H1 (cell line): ENCODE data around the gene NDUFAF3. TPM values are rescaled to one million over a fixed set of nuclear protein-coding genes. Genes with fewer than 3 reads are reported as not detected.
"Not testable (repeated sequence)": the region's sequence is repeated elsewhere in the genome, so short reads cannot be mapped to it uniquely, and the experiment has no call there.

Source experiments
- CTCF ChIA-PET: fragments of 300-600 bp; sonication (Branson Sonifier 250); formaldehyde crosslinking; loops from one replicate; lab custom pipeline; 2021; ENCODE audit not compliant: partially characterized antibody; lab: Charles Lee
- POLR2A ChIA-PET: fragments of 300-600 bp; sonication (Branson Sonifier 250); formaldehyde crosslinking; loops from one replicate; lab custom pipeline; 2021; ENCODE audit warnings: inconsistent platforms; ENCODE audit not compliant: partially characterized antibody; lab: Charles Lee
- DNase-seq, 2 experiments: peaks; one replicate each; pipeline versions ENCODE4 v3.0.0 to v3.0.0-alpha.2; 2010 to 2022; ENCODE audit warnings: low spot score in 2 of 2, low read depth in 1 of 2, mixed read lengths in 1 of 2
- FAIRE-seq: peaks from 2 replicates; lab custom pipeline; 2011; peaks lifted over from hg19 to GRCh38; lab: Jason Lieb, UNC
- H2AFZ ChIP-seq: 2 replicates; pipeline ENCODE4 v1.8.1; 2012; ENCODE audit warnings: low read length, inconsistent platforms
- H2AK5ac ChIP-seq: 2 replicates; pipeline ENCODE4 v1.6.1; 2013; ENCODE audit warnings: low read depth, low read length
- H2BK120ac ChIP-seq: replicated peaks from 2 replicates; pipeline ENCODE3; 2013; ENCODE audit warnings: low read depth, low read length, inconsistent platforms
- H2BK12ac ChIP-seq: 2 replicates; pipeline ENCODE4 v1.6.1; 2013; ENCODE audit warnings: low read depth, low read length
- H2BK15ac ChIP-seq: 2 replicates; pipeline ENCODE4 v1.6.1; 2013; ENCODE audit warnings: low read length
- H2BK20ac ChIP-seq: 2 replicates; pipeline ENCODE4 v1.6.1; 2013; ENCODE audit warnings: low read length
- H2BK5ac ChIP-seq: 2 replicates; pipeline ENCODE4 v1.6.1; 2013; ENCODE audit warnings: low read depth, low read length
- H3K14ac ChIP-seq: 2 replicates; pipeline ENCODE4 v1.6.1; 2013; ENCODE audit warnings: inconsistent platforms; ENCODE audit not compliant: insufficient read length
- H3K18ac ChIP-seq: 2 replicates; pipeline ENCODE4 v1.6.1; 2013; ENCODE audit warnings: low read length; ENCODE audit errors: extremely low read depth
- H3K23ac ChIP-seq: 2 replicates; pipeline ENCODE4 v1.6.1; 2013; ENCODE audit warnings: inconsistent platforms; ENCODE audit not compliant: insufficient read length
- H3K23me2 ChIP-seq: 2 replicates; pipeline ENCODE4 v1.6.1; 2013; ENCODE audit warnings: low read depth, low read length
- H3K27ac ChIP-seq: 2 replicates; pipeline ENCODE4 v1.6.1; 2011; ENCODE audit warnings: low read depth, low read length, inconsistent platforms
- H3K27me3 ChIP-seq, 4 experiments: replicated peaks in 1 of 4; 1 replicate in 1 of 4; 2 replicates in 3 of 4; pipeline versions ENCODE4 v1.6.1 to v1.8.1; 2011 to 2013; ENCODE audit warnings: low read length in 3 of 4, mild to moderate bottlenecking in 3 of 4, inconsistent platforms in 2 of 4, mixed read lengths in 2 of 4, moderate library complexity in 1 of 4; ENCODE audit not compliant: control insufficient read depth in 3 of 4, insufficient read depth in 3 of 4; ENCODE audit errors: extremely low read depth in 1 of 4
- H3K36me3 ChIP-seq, 4 experiments: 2 replicates each; pipeline versions ENCODE4 v1.6.1 to v1.8.1; 2011 to 2013; ENCODE audit warnings: mild to moderate bottlenecking in 4 of 4, low read length in 3 of 4, moderate library complexity in 2 of 4, control low read depth in 1 of 4, inconsistent platforms in 1 of 4; ENCODE audit not compliant: insufficient read depth in 4 of 4, control insufficient read depth in 2 of 4
- H3K4ac ChIP-seq: replicated peaks from 2 replicates; pipeline ENCODE3; 2013; ENCODE audit warnings: low read length, low read depth, mixed read lengths, inconsistent platforms; ENCODE audit not compliant: insufficient read length
- H3K4me1 ChIP-seq, 4 experiments: replicated peaks in 1 of 4; 1 replicate in 1 of 4; 2 replicates in 3 of 4; pipeline versions ENCODE4 v1.6.1 to v1.8.1; 2011 to 2013; ENCODE audit warnings: low read length in 3 of 4, inconsistent platforms in 2 of 4, mixed read lengths in 1 of 4; ENCODE audit not compliant: insufficient read depth in 4 of 4, control insufficient read depth in 3 of 4
- H3K4me2 ChIP-seq, 2 experiments: 2 replicates each; pipeline versions ENCODE4 v1.6.1 to v1.8.1; 2011 to 2013; ENCODE audit warnings: low read depth in 2 of 2, low read length in 2 of 2, control low read depth in 1 of 2, inconsistent platforms in 1 of 2, mild to moderate bottlenecking in 1 of 2; ENCODE audit not compliant: insufficient read depth in 1 of 2
- H3K4me3 ChIP-seq, 4 experiments: fragments of 200-600, 300-600 bp in 1 of 4; sonication (generic), shearing (Covaris generic), sonication (Bioruptor Twin) in 1 of 4; 2 replicates each; pipeline versions ENCODE4 v1.5.1 to v1.8.1; 2011 to 2016; ENCODE audit warnings: low read length in 4 of 4, low read depth in 3 of 4, control low read depth in 2 of 4, inconsistent platforms in 2 of 4, mild to moderate bottlenecking in 2 of 4, mixed read lengths in 1 of 4, moderate library complexity in 1 of 4; ENCODE audit not compliant: insufficient read depth in 2 of 4; ENCODE audit errors: extremely low read depth in 1 of 4
- H3K56ac ChIP-seq: replicated peaks from 2 replicates; pipeline ENCODE3; 2013; ENCODE audit warnings: low read depth, mild to moderate bottlenecking, mixed read lengths, low read length, inconsistent platforms; ENCODE audit not compliant: insufficient read length
- H3K79me1 ChIP-seq: 2 replicates; pipeline ENCODE4 v1.6.1; 2013; ENCODE audit warnings: low read depth, low read length, control low read depth
- H3K79me2 ChIP-seq, 2 experiments: 2 replicates each; pipeline versions ENCODE4 v1.6.1 to v1.8.1; 2012 to 2013; ENCODE audit warnings: low read length in 2 of 2, mild to moderate bottlenecking in 2 of 2, inconsistent platforms in 1 of 2; ENCODE audit not compliant: insufficient read depth in 2 of 2, control insufficient read depth in 1 of 2
- H3K9ac ChIP-seq, 4 experiments: replicated peaks in 1 of 4; 1 replicate in 1 of 4; 2 replicates in 3 of 4; pipeline versions ENCODE4 v1.6.1 to v1.8.1; 2011 to 2013; ENCODE audit warnings: low read depth in 3 of 4, low read length in 3 of 4, control low read depth in 2 of 4, mild to moderate bottlenecking in 2 of 4, moderate library complexity in 2 of 4, inconsistent platforms in 1 of 4; ENCODE audit errors: extremely low read depth in 1 of 4
- H3K9me3 ChIP-seq, 2 experiments: 2 replicates each; pipeline versions ENCODE4 v1.6.1 to v1.8.1; 2012 to 2013; ENCODE audit warnings: mild to moderate bottlenecking in 2 of 2, moderate library complexity in 2 of 2, control low read depth in 1 of 2, inconsistent platforms in 1 of 2, low read depth in 1 of 2, low read length in 1 of 2, mixed read lengths in 1 of 2; ENCODE audit not compliant: insufficient read depth in 2 of 2
- H4K20me1 ChIP-seq, 2 experiments: replicated peaks in 1 of 2; 2 replicates each; pipeline versions ENCODE3 to v1.8.1; 2011 to 2013; ENCODE audit warnings: inconsistent platforms in 2 of 2, low read length in 2 of 2, mild to moderate bottlenecking in 1 of 2; ENCODE audit not compliant: insufficient read depth in 2 of 2, control insufficient read depth in 1 of 2
- H4K5ac ChIP-seq: 2 replicates; pipeline ENCODE4 v1.6.1; 2013; ENCODE audit warnings: low read length, low read depth, mixed read lengths, inconsistent platforms; ENCODE audit not compliant: insufficient read length
- H4K8ac ChIP-seq: 2 replicates; pipeline ENCODE4 v1.8.0; 2013; ENCODE audit warnings: mild to moderate bottlenecking, moderate library complexity, low read length, inconsistent platforms; ENCODE audit not compliant: insufficient read depth; ENCODE audit errors: extremely low read depth
- H4K91ac ChIP-seq: replicated peaks from 2 replicates; pipeline ENCODE3; 2013; ENCODE audit warnings: low read length, mixed read lengths, inconsistent platforms; ENCODE audit not compliant: insufficient read length
- ATF2 ChIP-seq: IDR thresholded peaks from 2 replicates; pipeline ENCODE4 v1.6.1; 2012; ENCODE audit warnings: low read length, inconsistent platforms
- EGR1 ChIP-seq: IDR thresholded peaks from 2 replicates; pipeline ENCODE4 v1.6.1; 2011; ENCODE audit warnings: low read depth, low read length, borderline replicate concordance
- KDM5A ChIP-seq: fragments of 200-600 bp; IDR thresholded peaks from 2 replicates; pipeline ENCODE4 v1.7.1; 2012; ENCODE audit warnings: mild to moderate bottlenecking, low read length, inconsistent platforms, mixed read lengths
- RBBP5 ChIP-seq: IDR thresholded peaks from 2 replicates; pipeline ENCODE4 v1.7.1; 2012; ENCODE audit warnings: low read depth, mild to moderate bottlenecking, inconsistent platforms, low read length, moderate library complexity, borderline replicate concordance
- SIX5 ChIP-seq: IDR thresholded peaks from 2 replicates; pipeline ENCODE4 v1.6.1; 2011; ENCODE audit warnings: mild to moderate bottlenecking, low read depth, low read length
- SUZ12 ChIP-seq: fragments of 200-600 bp; sonication (generic); IDR thresholded peaks from 2 replicates; pipeline ENCODE4 v1.6.1; 2012; ENCODE audit warnings: mild to moderate bottlenecking, inconsistent platforms, low read length, moderate library complexity, mixed read lengths
- YY1 ChIP-seq: IDR thresholded peaks from 2 replicates; pipeline ENCODE4 v1.6.1; 2011; ENCODE audit warnings: low read depth, mild to moderate bottlenecking, low read length
- WGBS, 2 experiments: shearing (Covaris generic) in 1 of 2; methylation state at CpG; one replicate each; pipeline versions ENCODE4 v1.1.6 to v1.1.7; 2013 to 2015; ENCODE audit warnings: low lambda C conversion rate in 2 of 2, mixed read lengths in 2 of 2, inconsistent platforms in 1 of 2, low coverage in 1 of 2, missing lambda C conversion rate in 1 of 2; ENCODE audit not compliant: insufficient replicate concordance in 2 of 2, insufficient coverage in 1 of 2, insufficient read length in 1 of 2; ENCODE audit errors: extremely low coverage in 1 of 2, missing lambda C conversion rate in 1 of 2; 5-methylcytosine and 5-hydroxymethylcytosine counted together
- polyA plus RNA-seq, 7 experiments: library from polyadenylated mRNA; depleted of rRNA in 3 of 7; stranded (reverse) in 5 of 7; unstranded in 2 of 7; fragments of >200 nt in 5 of 7; fragments of 200-250 nt in 2 of 7; gene quantifications; 1 replicate in 5 of 7; 2 replicates in 1 of 7; 4 replicates in 1 of 7; pipeline versions ENCODE4 v1.2.1 to v1.2.3, GENCODE V29; 2011 to 2013; ENCODE audit warnings: missing spikeins in 2 of 7, mixed read lengths in 2 of 7
- total RNA-seq: library from RNA; stranded (reverse); fragmentation: NEBNext Ultra II Directional; extraction: Animal tissue kit (Norgen Biotek cat#: 25700); gene quantifications from 2 replicates; pipeline ENCODE4 v1.2.1, GENCODE V29; 2021

Gene NDUFAF3
- total and polyA plus RNA-seq, 2 of the 8 experiments (the other 6 are each of a cell fraction or from before 2014, with no cell fraction given), result 27.8 to 45.5 TPM

- TF ChIP-seq YY1 (no peak), ATF2 (no peak), SUZ12 (no peak), SIX5 (no peak), KDM5A (no peak), RBBP5 (no peak), EGR1 (peak; percentile 29; the same call in 1 of the 2 replicates)
These were observed 14.0 kb upstream of the NDUFAF3 start (continued) for GRCh38 chr3:49007771-49008528.

GRCh38 chr3:49008627-49009026, 13.3 kb upstream of the NDUFAF3 start:
- 89% methylated on average over 5 of the region's 5 CpGs; no CpG with 5 or more reads in 1 of the 2 experiments for WGBS, 2 experiments
- Histone ChIP-seq H3K4me3 (peak overlapping the region; percentile 66 to 90 (median 75); a peak in 7 of 8 replicates), H3K4me2 (peak overlapping the region; percentile 86 to 95), H3K79me1 (peaks cover 19% of the 10 kb centered on the region), H3K23me2 (peaks cover 14% of the 10 kb centered on the region), H3K36me3 (peaks cover 4 to 29% (median 13%) of the 10 kb centered on the region in 4 experiments), H3K4me1 (peaks cover 0 to 12% (median 6%) of the 10 kb centered on the region in 4 experiments; a peak in 5 of 7 replicates), H3K9ac (peak overlapping the region in 3 of 4 experiments; percentile 31 to 53 (median 44); a peak in 5 of 7 replicates), H3K79me2 (peaks cover 11 to 54% of the 10 kb centered on the region in 2 experiments), H4K20me1 (peaks cover 24 to 34% of the 10 kb centered on the region in 2 experiments)
- not testable (repeated sequence) for FAIRE-seq, H3K9me3 ChIP-seq, H3K4ac ChIP-seq, H2BK15ac ChIP-seq, DNase-seq, H3K56ac ChIP-seq, H2BK12ac ChIP-seq, H3K18ac ChIP-seq, H2BK20ac ChIP-seq, H4K8ac ChIP-seq, H2BK120ac ChIP-seq, H2AK5ac ChIP-seq, H4K5ac ChIP-seq, H2AFZ ChIP-seq, H4K91ac ChIP-seq, H3K27ac ChIP-seq, H3K23ac ChIP-seq, H2BK5ac ChIP-seq, H3K27me3 ChIP-seq, H3K14ac ChIP-seq
- POLR2A ChIA-PET, result interaction anchor here (0.9 to 38.8 kb wide), 9 partner anchors 4 to 346 kb away, joined by 3 to 1518 read pairs (median 7); partner anchors contain the start of genes CELSR3, DALRD3, IMPDH2 and LAMB2
- CTCF ChIA-PET, result interaction anchor here (5.0 to 24.3 kb wide), 2 partner anchors 13 to 18 kb away, joined by 36 to 467 read pairs; partner anchors contain the start of genes NDUFAF3 and P4HTM
